ENCODE measurements around the gene CAMKK2.

The CAMKK2 gene

DNA sequence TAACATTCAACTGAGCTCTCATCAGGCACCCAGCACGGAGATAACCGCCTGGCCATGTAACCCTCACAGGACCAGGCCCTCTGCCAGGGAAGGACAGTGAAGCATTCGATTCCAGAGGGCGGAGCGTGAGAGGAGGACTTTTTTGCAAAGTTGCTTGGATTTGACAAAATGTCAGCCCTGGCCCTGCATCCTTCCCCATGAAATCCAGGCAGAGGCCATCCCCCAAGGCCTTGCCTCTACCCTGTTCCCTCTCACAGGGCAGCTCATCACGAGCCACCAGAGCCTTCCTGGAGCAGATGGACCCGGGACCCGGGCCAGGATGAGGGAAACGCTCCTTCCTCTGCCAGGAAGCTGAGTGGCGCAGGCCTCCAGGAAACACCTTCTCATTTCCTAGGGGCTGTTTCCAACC is 17.0 kb downstream of the CAMKK2 start:
- no peak overlapping the region for H3K4me3 ChIP-seq (ENCODE audit: low read depth, low read length)
- TF ChIP-seq CTCF (IDR thresholded peaks at IDR 0.05; ENCODE audit: low read depth, low read length) = no peak
- DNase-seq (ENCODE audit: low read depth) = no peak

- TF ChIP-seq MYC (IDR thresholded peaks at IDR 0.05; ENCODE audit: low read depth, low read length) (no peak), CTCF (IDR thresholded peaks at IDR 0.05; ENCODE audit: low read depth, low read length) (no peak), MAX (IDR thresholded peaks at IDR 0.05; ENCODE audit: low read depth, low read length) (no peak), POLR2A (IDR thresholded peaks at IDR 0.05; ENCODE audit: extremely low read depth, insufficient read length) (no peak)
- DNase-seq (ENCODE audit: low read depth) = no peak
Observed at GRCh38 chr12:121279071-121279375, 17.5 kb downstream of the CAMKK2 start.

DNA sequence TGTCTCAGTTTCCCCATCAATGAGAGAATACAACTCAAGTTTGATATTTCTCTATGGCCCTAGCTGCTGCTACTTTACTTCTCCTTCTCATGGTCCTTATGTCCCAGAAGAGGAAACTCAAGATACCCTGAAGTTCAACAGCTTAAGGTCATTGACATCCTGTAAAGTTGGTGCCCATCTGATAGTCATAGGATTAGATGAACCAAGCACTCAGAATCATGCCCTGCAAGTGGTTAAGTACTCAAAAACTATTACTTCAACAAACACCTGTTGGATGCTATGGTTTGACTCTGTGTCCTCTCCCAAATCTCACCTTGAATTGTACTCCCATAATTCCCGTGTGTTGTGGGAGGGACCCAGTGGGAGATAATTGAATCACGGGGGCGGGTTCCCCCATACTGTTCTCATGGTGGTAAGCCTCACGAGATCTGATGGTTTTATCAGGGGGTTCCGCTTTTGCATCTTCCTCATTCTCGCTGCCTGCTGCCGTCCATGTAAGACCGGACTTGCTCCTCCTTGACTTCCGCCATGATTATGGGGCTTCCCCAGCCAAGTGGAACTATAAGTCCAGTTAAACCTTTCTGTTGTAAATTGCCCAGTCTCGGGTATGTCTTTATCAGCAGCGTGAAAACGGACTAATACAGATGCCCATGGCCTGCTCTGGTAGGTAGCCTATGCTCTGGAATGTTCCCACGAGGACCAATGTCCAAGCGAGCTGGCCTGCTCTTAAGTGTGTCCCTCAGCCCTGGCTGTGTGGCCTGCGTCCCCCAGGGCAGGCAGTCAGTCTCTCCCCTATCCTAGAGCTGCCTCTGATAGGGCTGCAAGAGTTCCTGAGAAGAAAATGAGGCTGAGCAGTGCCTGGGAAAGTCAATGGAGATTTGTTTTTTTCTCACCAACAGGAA is 18.1 kb downstream of the CAMKK2 start:
- H3K4me3 ChIP-seq (ENCODE audit: low read depth, low read length) = no peak overlapping the region
- TF ChIP-seq MYC (IDR thresholded peaks at IDR 0.05; ENCODE audit: low read depth, low read length) (no peak), MAX (IDR thresholded peaks at IDR 0.05; ENCODE audit: low read depth, low read length) (no peak), CTCF (IDR thresholded peaks at IDR 0.05; ENCODE audit: low read depth, low read length) (no peak), POLR2A (IDR thresholded peaks at IDR 0.05; ENCODE audit: extremely low read depth, insufficient read length) (no peak)
- DNase-seq (ENCODE audit: low read depth) = no peak

More at GRCh38 chr12:121279071-121279375, 17.5 kb downstream of the CAMKK2 start:
- H3K4me3 ChIP-seq (ENCODE audit: low read depth, low read length) = no peak overlapping the region

- TF ChIP-seq POLR2A (IDR thresholded peaks at IDR 0.05; ENCODE audit: extremely low read depth, insufficient read length) = no peak
- TF ChIP-seq CTCF (IDR thresholded peaks at IDR 0.05; ENCODE audit: low read depth, low read length) = no peak
- TF ChIP-seq MAX (IDR thresholded peaks at IDR 0.05; ENCODE audit: low read depth, low read length) = no peak
- no peak for TF ChIP-seq MYC (IDR thresholded peaks at IDR 0.05; ENCODE audit: low read depth, low read length)
- H3K4me3 ChIP-seq (ENCODE audit: low read depth, low read length) = no peak overlapping the region
- DNase-seq (ENCODE audit: low read depth) = no peak
Observed at GRCh38 chr12:121277374-121277759, 19.1 kb downstream of the CAMKK2 start.

GRCh38 chr12:121274036-121274763 is 22.3 kb downstream of the CAMKK2 start:
- no peak for TF ChIP-seq MYC (IDR thresholded peaks at IDR 0.05; ENCODE audit: low read depth, low read length)
- no peak for TF ChIP-seq MAX (IDR thresholded peaks at IDR 0.05; ENCODE audit: low read depth, low read length)
- no peak for TF ChIP-seq POLR2A (IDR thresholded peaks at IDR 0.05; ENCODE audit: extremely low read depth, insufficient read length)
- TF ChIP-seq CTCF (IDR thresholded peaks at IDR 0.05; ENCODE audit: low read depth, low read length) = no peak
- no peak overlapping the region for H3K4me3 ChIP-seq (ENCODE audit: low read depth, low read length)
- DNase-seq (ENCODE audit: low read depth) = no peak

All from NB4 (cell line).